A204.1 (cell line): ENCODE measurements around the gene MARVELD3.

Experiments
- FAIRE-seq: peaks from 2 replicates; lab custom pipeline; 2012; peaks lifted over from hg19 to GRCh38; lab: Jason Lieb, UNC

MARVELD3 gene

DNA sequence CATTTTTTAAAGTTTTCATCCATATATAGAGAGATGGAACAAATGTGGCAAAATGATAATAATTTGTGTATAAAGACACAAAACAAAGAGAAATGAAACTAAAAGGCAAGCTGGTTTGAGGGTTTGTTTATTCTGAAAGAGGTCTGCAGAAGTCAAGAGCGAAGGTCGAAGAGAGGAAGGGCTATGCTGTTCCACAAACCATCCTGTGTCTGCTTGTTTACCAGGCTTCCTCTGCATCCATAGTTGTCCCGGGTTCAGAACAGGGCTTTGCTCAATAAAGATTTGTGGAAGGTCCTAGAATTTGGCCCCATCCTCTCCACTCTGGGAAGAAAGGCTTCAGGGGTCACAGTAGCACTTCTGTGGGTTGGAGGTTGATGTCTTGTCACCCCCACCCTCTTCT is 2.4 kb upstream of the MARVELD3 start:
- no peak for FAIRE-seq

DNA sequence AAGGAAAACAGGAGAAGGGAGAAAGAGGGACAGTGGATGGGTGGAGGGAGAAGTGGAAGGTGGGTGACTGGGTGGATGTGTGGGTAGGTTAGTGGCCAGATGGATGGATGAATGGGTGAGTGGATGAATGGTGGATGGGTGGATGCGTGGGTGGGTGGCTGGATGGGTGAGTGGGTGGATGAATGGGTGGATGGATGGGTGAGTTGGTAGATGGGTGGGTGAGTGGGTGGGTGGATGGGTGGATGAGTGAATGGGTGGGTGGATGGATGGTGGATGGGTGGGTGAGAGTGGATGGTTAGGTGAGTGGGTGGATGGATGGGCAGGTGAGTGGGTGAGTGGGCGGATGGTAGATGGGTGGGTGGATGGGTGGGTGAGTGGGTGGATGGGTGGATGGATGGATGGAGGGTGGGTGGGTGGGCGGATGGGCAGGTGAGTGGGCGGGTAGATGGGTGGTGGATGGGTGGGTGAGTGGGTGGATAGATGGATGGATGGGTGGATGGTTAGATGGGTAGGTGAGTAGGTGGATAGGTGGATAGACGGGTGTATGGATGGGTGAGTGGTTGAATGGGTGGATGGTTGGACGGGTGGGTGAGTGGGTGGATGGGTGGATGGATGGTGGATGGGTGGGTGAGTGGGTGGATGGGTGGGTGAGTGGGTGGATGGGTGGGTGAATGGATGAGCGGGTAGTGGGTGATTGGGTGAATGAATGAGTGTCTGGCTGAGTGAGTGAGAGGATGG is 702 bp upstream of the MARVELD3 start:
- FAIRE-seq = no peak

DNA sequence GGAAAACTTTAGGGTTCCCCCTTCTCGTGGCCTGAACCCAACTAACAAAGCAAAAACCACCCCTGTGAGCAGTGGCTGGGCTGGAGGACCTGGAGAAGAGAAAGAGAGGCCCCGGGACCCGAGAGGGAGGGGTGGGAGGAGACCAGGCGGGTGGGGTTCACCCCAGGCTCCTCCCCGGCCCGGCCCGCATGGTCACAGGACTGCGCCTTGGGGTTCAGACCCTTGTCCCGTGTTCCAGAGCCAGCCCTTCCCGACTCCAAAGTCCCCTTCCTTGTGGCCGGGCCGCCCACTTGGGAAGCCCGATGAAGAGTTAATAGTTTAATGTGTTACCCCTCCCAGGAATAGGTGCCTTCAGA is 852 bp downstream of the MARVELD3 start:
- no peak for FAIRE-seq

DNA sequence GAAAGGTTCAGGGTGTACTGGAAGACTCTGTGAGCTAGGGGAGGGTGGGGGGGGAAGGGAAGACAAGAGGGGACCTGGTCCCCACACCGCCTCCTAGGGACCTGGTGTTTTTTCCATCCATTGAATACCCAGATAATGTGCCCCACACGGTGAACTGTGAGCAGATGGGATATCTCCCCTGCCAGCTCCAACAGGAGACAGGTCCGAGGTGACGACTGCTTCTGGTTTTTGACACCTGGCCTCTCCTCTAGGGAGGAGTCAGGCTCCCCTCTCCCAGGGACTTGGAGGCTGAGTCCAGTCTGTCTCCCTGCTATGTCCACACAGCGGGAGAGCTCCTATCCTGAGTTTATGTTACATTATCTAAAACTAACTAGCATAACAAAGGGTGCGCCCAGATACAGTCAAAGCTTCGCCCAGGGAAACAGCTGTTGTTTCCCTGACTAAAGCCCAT is 1.8 kb downstream of the MARVELD3 start:
- no peak for FAIRE-seq

DNA sequence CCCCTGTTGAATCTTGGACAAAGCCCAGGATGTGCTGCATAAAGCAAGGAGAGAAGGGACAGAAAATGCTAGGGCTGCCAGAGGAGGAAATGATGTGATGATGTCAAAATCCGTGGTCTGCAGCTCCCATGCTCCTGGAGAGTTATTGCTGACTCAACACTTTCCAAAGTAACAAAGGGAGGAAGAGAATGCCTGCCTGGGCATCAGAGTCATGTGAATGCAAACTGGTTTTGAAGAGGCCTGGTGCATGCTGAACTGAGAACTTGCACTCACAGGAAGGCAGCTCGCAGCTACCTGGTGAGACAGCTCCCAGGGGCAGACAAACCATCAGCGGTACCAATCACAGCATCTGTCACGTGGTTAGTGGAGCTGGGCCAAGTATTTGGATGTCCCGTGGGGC is 2.8 kb downstream of the MARVELD3 start:
- FAIRE-seq = no peak

DNA sequence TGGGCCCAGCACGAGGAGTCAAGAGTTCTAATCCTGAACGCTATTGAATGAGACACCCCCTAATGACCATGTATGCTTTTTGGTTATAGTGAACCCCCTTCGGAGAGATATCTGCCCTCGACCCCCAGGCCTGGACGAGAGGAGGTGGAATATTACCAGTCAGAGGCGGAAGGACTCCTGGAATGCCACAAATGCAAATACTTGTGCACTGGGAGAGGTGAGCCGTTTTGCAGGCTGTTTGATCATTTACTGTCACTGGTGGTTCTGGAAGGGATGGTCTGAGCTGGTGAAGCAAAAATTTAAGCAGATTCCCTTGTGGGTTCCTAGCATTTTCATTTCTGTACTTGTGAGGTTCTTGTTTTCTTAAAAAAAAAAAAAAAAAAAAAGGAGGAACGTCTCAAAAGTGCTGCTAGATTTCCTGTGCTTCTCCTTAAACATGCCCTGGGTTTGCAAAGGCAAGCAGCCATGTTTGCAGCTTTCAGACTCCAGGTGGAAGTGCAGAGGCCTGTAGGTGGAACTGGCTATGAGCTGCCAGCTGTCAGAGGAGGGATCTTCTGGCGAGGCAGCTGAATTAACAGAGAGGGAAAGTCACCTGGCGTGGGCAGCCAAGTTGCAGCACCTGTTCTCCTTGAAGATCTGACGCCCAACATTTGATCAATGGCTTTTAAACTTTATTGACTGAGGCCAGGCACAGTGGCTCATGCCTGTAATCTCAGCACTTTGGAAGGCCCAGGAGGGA is 3.5 kb downstream of the MARVELD3 start:
- no peak for FAIRE-seq

DNA sequence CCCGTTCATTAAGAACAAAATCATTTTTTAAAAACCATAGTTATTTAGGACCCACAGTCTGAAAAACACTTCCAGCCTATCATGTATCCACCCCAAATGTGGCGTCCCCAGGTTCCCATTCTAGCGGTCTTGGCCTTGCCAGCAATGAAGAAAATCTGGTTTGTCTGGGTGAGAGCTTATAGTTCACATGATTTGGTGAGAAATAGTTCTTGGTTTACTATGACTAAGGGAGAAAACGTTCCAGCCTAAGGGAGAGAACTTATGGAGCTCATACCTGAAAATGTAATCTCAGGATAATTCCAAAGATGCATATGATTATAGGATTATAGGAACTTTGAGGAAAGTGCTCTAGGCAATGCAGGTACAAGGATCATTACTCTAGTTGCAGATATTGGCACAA is 4.8 kb downstream of the MARVELD3 start:
- FAIRE-seq = no peak

DNA sequence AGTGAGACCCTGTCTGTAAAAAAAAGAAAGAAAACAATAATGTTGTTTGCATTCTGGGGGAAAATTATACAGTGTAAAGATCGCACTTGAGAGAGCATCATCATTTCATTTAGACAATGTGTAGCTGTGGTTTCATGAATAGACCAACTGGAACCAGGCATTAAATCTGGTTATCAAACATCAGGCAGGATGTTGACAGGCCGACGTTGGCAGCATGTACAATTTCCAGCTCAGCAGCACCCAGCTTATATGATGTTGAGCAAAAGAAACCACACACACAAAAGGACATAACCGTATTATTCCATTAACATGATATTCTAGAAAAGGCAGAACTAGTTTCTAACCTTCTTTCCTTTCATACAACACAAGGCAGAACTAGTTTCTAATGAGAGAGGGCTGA is 5.8 kb downstream of the MARVELD3 start:
- FAIRE-seq = no peak

DNA sequence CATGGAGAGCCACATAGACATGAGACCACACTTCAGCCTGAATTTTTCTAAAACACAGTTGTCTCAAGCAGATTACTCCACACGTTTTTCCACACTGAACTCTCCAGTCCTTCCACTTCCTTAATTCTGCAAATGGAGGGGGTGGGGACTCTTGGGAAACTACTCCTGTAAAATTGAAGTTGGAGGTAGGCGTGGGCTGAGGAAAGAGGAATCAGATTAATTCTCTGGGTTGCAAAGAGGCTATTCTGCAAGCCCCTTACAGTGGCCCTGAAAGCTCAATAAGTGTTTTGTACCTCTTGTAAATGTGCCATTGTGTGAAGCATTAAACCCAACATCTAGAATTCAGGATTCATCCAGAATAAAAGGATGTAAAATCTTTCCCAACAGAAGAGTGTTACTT is 9.6 kb downstream of the MARVELD3 start:
- FAIRE-seq = no peak

DNA sequence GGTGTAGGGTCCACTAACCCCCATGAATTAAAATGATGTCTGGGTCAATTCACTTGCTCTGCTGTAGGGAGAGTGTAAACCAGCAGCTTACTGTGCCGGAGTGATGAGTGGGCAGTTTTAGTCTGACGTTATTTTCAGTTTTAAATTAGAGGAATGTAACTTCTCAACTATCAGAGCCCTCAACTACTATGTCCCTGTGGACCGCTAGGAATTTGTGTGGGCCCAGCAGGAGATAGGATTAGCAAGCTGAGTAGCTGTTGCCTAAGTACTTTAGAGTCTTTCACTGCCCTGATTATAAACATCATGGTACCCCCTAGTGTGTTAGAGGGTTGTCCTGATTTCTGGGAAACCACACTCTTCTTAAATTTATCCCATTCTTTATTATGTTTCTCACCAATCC is 11.4 kb downstream of the MARVELD3 start:
- FAIRE-seq = no peak

DNA sequence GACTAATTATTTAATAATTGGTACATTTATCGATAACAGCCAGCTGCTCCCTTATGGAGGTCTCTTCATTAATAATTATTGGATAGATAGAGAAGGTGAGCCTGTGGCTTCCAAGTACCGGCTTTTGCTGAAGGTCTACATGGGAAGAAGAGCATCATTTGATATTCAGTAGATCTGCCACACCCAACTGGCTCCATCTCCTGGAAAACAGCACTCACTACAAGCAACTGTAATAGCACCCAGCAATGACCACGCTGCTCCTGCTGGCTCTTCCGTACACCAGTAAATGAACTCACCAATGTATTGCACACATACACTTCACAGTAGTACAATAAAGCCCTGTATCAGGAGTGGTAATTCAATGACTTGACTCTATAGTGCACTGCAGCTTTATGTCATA is 19.5 kb downstream of the MARVELD3 start:
- no peak for FAIRE-seq

DNA sequence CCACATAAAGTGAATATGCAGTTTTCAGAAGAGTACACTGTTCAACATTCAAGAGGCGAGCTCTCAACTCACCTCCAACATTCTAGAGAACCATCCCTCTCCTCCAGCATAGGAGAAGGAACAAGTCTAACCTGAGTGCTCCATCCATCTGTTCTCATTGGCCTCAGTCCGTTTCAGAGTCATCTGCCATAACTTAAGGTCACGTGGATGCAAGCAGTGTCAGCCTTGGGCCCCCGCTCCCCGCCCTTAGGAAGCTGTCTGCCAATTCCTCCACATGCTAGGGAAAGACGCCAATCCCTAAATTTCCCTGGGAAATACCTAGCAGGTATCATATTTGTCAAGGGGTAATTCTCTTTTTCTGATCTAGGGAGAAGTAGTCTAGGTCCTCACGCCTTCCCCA is 21.4 kb downstream of the MARVELD3 start:
- no peak for FAIRE-seq

DNA sequence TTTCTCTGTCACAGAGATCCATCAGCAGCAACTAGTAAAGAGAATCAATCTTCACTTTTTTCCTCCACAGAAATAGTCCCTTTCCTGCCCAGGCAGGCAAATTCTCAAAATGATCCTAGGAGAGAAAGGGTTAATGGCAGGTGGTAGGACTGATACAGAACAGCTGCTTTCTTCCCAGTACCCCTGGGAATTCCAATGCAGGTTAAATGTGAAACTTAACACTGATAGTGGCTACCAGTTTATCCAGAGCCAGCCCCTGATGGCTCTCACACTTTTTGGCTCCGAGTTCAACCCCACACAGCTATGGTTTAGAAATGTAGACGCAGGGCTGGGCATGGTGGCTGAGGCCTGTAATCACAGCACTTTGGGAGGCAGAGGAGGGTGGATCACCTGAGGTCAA is 22.2 kb downstream of the MARVELD3 start:
- FAIRE-seq = no peak

DNA sequence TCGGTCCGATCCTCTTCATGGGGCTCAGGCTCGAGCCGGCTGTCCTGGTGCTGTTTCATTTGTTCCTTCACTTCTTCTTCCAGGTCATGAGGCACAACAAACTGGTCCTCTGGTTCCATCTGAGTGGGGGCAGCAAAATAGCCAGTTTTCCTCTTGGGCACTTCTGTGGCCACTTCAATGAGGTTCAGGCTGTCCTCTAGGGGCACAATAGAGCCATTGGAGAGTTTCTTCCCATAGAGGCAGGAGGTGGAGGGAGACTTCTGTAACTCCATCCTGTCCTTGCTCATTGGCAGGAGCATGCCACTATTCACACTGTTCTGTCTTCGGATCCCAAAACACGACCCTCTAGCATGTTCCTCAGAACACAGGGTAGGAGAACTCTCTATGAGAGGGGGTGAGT is 22.9 kb downstream of the MARVELD3 start:
- no peak for FAIRE-seq

DNA sequence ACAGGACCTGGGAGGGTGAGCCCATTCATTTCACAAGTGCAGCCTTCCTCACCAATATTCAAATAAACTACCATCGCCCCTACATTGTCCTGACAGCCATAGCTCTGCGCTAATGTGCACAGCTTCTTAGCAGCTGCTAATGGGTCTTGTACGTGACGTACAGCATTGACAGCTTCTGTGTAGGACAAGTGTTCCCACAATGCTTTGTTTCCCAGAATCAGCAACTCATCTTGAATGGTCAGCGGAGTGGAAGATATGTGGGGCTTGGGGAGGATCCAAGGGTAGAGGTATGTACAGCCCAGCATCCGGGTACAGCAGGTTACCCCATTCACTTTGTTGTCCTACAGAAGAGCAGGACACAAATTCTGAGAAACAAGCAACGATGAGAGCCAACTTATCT is 23.7 kb downstream of the MARVELD3 start:
- FAIRE-seq = no peak

DNA sequence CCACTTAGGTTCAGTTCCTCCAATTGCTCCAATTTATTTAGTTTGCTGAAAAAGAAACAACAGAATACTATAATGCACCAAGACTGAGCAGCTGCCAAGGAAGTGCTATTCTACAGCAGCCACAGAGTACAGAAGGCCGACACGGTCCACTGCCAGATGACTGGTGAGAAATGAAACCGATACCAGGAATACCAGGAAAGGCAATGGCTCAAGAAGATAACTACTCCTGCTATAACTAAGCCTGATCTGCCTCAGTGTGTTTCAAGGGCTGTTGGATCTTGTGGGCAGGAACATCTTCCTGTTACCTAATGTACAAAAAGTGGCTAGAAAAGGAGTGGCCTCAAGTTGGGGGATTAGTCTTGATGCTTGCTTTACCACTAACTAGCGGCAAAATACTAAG is 32.8 kb downstream of the MARVELD3 start:
- FAIRE-seq = no peak

DNA sequence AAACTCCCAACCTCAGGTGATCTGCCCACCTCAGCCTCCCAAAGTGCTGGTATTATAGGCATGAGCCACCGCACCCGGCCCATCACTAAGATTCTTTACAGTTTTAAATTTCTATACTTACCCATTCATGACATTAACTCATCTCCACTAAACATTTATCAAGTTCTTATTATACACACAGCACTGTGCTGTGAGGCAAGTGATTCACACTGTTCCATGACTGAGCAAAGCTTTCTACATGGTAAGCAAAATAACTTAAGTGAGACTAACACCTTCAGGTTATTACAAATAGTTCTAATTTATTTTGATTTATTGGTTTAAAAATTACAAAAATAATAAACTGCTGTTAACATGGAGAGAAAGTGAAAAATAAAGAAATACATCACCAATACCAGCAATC is 33.5 kb downstream of the MARVELD3 start:
- FAIRE-seq = no peak

DNA sequence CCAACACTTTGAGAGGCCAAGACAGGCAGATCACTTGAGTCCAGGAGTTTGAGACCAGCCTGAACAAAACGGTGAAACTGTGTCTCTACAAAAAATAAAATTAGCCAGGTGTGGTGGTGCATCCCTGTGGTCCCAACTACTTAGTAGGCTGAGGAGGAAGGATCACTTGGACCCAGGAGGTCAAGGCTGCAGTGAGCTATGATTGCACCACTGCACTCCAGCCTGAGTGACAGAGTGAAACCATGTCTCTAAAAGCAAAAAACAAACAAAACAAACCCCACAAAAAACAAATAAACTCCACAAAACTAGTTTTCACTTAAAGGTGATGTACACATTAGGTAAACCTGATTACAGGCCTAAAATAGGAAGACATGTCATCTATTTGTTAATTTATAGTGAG is 40.3 kb downstream of the MARVELD3 start:
- no peak for FAIRE-seq

DNA sequence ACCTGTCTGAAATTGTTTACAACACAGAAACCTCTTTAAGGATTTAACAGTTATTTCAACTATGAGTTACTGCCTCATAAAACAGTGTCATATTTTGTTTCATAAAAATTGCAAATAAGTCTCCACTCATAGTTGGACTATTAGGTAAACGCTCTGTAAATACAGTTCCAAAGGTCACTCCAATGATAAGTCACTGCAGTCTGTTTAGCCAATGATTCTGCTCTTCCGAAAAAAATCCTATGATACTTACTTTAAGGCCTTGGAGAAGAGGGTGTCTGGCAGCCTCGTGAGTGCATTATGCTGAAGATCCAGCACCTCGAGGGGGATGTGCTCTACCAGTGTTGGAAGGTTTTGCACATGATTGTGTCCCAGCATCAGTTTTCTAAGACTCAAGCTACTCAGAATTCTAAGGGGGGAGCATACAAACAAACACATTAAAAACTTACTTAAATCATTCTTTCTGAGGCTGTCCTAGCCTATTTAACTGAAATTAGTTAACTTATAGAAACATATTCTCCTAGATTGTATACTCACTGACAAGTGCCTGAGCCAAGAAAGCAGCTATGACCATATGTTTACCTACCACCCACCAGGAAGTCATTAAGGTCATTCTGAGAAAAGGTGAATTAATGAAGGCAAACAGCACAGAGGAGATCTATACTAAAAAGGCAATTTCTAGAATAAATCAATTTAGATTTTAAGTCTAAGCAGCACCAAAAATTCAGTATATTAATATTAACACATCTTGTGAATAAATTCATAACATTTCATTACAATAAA is 41.1 kb downstream of the MARVELD3 start:
- FAIRE-seq = no peak

DNA sequence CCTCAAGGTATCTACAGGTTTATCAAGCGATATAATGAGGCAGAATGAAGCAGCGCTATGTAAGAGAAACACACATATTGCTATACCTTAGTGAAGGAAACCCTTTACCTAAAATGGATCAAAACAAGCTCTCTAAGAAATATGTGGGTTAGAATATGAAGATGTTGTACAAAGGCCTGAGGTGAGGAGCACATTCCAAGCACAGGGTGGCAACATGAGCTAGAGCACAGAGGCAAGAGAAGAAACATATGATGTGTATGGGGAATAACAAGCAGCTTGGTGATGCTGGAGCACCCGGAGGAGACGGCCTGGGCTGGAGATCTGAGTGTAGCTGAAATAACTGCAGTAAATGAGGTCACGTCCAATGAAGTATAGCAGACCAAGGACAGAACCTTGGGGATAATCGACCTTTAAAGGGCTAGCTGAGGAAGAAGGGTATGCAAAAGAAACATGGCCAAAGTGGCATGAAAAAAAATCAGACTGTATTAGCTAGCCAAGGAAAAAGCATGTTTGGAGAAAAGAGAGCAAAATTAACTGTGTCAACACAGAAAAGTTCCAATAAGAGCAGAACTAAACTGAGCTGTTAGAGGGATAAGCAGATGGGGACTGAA is 44.0 kb downstream of the MARVELD3 start:
- FAIRE-seq = no peak

DNA sequence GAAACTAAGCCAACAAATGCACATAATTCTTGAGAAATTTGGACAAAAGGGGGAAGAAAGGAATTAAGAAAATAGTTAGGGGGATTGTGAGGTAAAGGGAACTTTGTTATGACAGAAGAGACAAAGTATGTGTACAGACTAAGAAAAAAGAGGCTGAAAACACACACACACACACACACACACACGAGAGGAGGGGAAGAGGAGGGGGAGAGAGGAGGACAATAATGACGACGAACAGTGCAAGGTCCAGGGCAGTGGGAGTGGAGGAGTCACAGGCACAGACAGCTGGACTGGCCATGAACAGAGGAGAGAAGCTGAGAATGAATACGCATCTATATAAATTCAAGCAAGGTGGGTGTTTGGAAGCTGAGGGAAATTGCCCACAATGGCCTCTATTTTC is 44.6 kb downstream of the MARVELD3 start:
- FAIRE-seq = no peak

DNA sequence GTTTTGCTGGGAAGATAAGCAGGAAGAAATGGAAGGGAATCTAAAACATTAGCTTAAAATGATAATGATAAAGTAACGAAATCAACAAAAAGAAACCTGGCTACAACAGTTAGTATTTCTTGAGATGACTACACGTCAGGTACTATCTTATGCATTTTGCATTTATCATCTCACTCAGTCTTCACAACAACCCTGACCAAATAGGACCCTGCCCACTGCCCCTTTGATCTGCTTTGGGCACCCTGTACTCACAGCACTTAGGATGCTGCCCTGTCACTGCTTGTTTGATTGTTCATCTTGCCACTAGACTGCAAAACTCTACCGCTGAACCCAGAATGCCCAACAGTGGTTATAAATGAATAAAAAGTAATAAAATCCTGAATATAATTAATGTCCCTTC is 45.2 kb downstream of the MARVELD3 start:
- no peak for FAIRE-seq

DNA sequence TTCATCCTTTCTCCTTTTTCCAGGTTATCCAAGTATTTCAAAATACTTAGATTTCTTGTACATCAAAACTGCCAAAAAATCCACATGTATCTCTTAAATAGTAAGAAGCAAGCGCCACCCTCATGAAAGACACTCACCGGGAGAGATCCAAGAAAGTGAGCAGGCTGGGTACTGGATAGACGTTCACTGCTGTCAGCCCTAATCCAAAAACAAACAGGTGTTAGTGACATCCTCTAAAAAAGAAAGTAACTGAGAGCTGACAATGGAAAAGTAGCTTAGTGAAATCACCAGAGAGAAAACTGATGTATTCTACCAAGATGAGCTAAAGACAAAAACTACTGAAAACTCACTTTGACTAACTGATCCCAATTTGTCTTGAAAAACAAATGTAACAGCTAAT is 46.1 kb downstream of the MARVELD3 start:
- FAIRE-seq = no peak
